ENCODE data around the gene CHRM3. TPM values are rescaled to one million over a fixed set of nuclear protein-coding genes. Genes with fewer than 3 reads are reported as not detected.
A peak's percentile ranks its signal among the peaks of the same experiment; 100 is the strongest.

Gene CHRM3
- total and polyA plus RNA-seq, 2 donors from 2014 or later: 1.4 to 2.9 TPM

GRCh38 chr1:239421811-239422210 is 35.4 kb downstream of the CHRM3 start:
- no peaks in the 10 kb centered on the region for H3K27me3 ChIP-seq (ENCODE audit: control insufficient read depth, insufficient read depth, low read length)
- H3K36me3 ChIP-seq (ENCODE audit: control insufficient read depth in 2 of 3, insufficient read depth in 3 of 3, low read length in 3 of 3): no peaks in the 10 kb centered on the region
- H3K9ac ChIP-seq (ENCODE audit: low read length in 3 of 3): no peak overlapping the region
- intact Hi-C loops (cut with DNase I): no loop called here
- no peak for FAIRE-seq
- H3K4me1 ChIP-seq (ENCODE audit: control insufficient read depth in 2 of 3, insufficient read depth in 2 of 3, low read depth in 1 of 3, low read length in 3 of 3): no peaks in the 10 kb centered on the region
- no peaks in the 10 kb centered on the region for H3K9me3 ChIP-seq (ENCODE audit: control insufficient read depth in 2 of 3, insufficient read depth in 1 of 3, low read length in 3 of 3)
- no peak for TF ChIP-seq CTCF (IDR thresholded peaks at IDR 0.05; ENCODE audit: borderline replicate concordance, extremely low read depth, insufficient read depth)
- H3K4me3 ChIP-seq (ENCODE audit: low read length in 3 of 3): no peak overlapping the region
- no peak overlapping the region for H3K27ac ChIP-seq (ENCODE audit: low read depth in 2 of 2, low read length in 2 of 2)
- DNase-seq: no peak

GRCh38 chr1:239422818-239423217 is 36.5 kb downstream of the CHRM3 start:
- DNase-seq (no peak), FAIRE-seq (no peak)
- Histone ChIP-seq H3K4me3 (ENCODE audit: low read length in 3 of 3) (no peak overlapping the region), H3K9ac (ENCODE audit: low read length in 3 of 3) (no peak overlapping the region), H3K36me3 (ENCODE audit: control insufficient read depth in 2 of 3, insufficient read depth in 3 of 3, low read length in 3 of 3) (no peaks in the 10 kb centered on the region), H3K4me1 (ENCODE audit: control insufficient read depth in 2 of 3, insufficient read depth in 2 of 3, low read depth in 1 of 3, low read length in 3 of 3) (no peaks in the 10 kb centered on the region), H3K27me3 (ENCODE audit: control insufficient read depth, insufficient read depth, low read length) (no peaks in the 10 kb centered on the region), H3K9me3 (ENCODE audit: control insufficient read depth in 2 of 3, insufficient read depth in 1 of 3, low read length in 3 of 3) (no peaks in the 10 kb centered on the region), H3K27ac (ENCODE audit: low read depth in 2 of 2, low read length in 2 of 2) (no peak overlapping the region)
- intact Hi-C loops (cut with DNase I): no loop called here
- TF ChIP-seq CTCF (IDR thresholded peaks at IDR 0.05; ENCODE audit: borderline replicate concordance, extremely low read depth, insufficient read depth): no peak

DNA sequence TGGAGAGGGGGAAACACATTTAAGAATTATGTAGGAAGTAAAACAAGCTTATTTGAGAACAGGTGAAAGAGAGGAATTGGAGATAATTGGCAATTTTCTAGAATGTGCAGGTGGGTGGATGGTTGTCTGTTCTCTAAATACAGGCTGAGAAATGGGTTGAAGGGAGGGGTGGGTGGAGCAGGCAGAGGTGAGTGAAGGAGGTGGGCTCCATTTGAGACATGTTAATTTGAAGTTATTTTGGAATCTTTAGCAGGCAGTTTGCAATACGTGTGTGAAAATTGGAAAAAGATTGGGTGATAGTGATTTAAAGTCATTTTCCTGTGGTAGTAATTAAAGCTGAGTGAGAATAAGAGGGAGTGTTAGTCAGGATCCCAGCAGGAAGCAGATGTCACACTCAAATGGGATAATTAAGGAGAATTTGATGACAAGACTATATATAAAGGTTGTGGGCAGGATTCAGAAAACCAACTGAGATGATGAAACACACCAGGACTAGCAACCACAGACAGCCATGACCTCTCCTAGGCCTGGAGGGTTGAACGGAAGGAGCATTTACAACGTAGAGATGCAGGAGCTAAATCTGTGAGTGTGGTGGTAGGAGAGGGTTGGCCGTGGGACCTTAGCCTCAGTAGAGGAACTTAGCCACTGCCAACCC is 40.6 kb downstream of the CHRM3 start:
- FAIRE-seq: no peak
- intact Hi-C loops (cut with DNase I): no loop called here

More for the DNA sequence above, 40.6 kb downstream of the CHRM3 start:
- Histone ChIP-seq H3K4me1 (ENCODE audit: control insufficient read depth in 2 of 3, insufficient read depth in 2 of 3, low read depth in 1 of 3, low read length in 3 of 3) (no peaks in the 10 kb centered on the region), H3K9ac (ENCODE audit: low read length in 3 of 3) (no peak overlapping the region), H3K27ac (ENCODE audit: low read depth in 2 of 2, low read length in 2 of 2) (no peak overlapping the region), H3K27me3 (ENCODE audit: control insufficient read depth, insufficient read depth, low read length) (no peaks in the 10 kb centered on the region), H3K36me3 (ENCODE audit: control insufficient read depth in 2 of 3, insufficient read depth in 3 of 3, low read length in 3 of 3) (no peaks in the 10 kb centered on the region), H3K4me3 (ENCODE audit: low read length in 3 of 3) (no peak overlapping the region), H3K9me3 (ENCODE audit: control insufficient read depth in 2 of 3, insufficient read depth in 1 of 3, low read length in 3 of 3) (no peaks in the 10 kb centered on the region)
- TF ChIP-seq CTCF (IDR thresholded peaks at IDR 0.05; ENCODE audit: borderline replicate concordance, extremely low read depth, insufficient read depth): no peak
- peak in 1 of 5 donors; percentile 14 for DNase-seq

All from kidney (tissue), 14 donors.